HL-60 (cell line): ENCODE results near the gene WWOX.

Experiments
- DNase-seq, 2 experiments: peaks; one replicate each; pipeline ENCODE4 v3.0.0-alpha.2; 2010 to 2020; ENCODE audit warnings: low read depth in 1 of 2, low spot score in 1 of 2
- H3K27ac ChIP-seq: fragments of 250-450 bp; sonication (Bioruptor Pico); replicated peaks from 2 replicates; pipeline ENCODE4 v1.5.1; 2020; ENCODE audit warnings: mild to moderate bottlenecking, moderate library complexity
- H3K27me3 ChIP-seq: fragments of 250-450 bp; sonication (Bioruptor Pico); 2 replicates; pipeline ENCODE4 v1.5.1; 2021; ENCODE audit warnings: mild to moderate bottlenecking, moderate library complexity; ENCODE audit not compliant: insufficient read depth, poor library complexity, severe bottlenecking
- H3K4me3 ChIP-seq: replicated peaks from 2 replicates; pipeline ENCODE4 v1.5.1; 2011; ENCODE audit warnings: mild to moderate bottlenecking, control low read depth, low read length; ENCODE audit not compliant: insufficient read depth
- GABPA ChIP-seq: IDR thresholded peaks from 2 replicates; pipeline ENCODE4 v1.6.1; 2012; ENCODE audit warnings: low read depth
- POLR2AphosphoS5 ChIP-seq: IDR thresholded peaks from 2 replicates; pipeline ENCODE4 v1.6.1; 2012; ENCODE audit warnings: low read depth
- SPI1 ChIP-seq: IDR thresholded peaks from 2 replicates; pipeline ENCODE4 v1.6.1; 2012; ENCODE audit warnings: low read depth, mild to moderate bottlenecking, borderline replicate concordance
- TF ChIP-seq, protein P1 (sequence below): IDR thresholded peaks from one replicate; pipeline ENCODE4 v1.5.1; 2011; ENCODE audit warnings: low read length, control low read depth, inconsistent platforms; ENCODE audit not compliant: insufficient read depth
- TF ChIP-seq, protein P2 (sequence below): IDR thresholded peaks from 2 replicates; pipeline ENCODE4 v1.6.1; 2012; ENCODE audit warnings: low read depth; ENCODE audit not compliant: insufficient replicate concordance

WWOX gene

DNA sequence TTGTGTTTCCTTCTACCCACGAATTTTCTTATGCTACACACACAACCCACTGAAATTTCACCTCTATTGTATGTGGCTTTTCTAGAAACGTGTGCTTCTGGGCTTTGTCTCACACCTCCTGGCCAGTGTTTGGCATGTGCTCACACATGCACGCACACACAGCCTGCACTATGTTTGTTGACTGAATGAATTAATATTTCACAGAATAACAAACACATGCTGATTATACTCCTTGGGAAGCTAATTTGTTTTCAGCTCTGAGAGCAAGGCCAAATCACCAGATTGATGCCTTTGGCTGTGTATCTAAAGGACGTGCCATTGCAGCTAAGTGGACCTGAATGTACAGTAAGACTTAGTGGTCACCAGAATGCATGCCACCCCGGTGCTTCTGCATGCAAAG lies 210.7 kb downstream of the WWOX start:
- Histone ChIP-seq H3K4me3 (no peak overlapping the region), H3K27ac (no peak overlapping the region), H3K27me3 (no peaks in the 10 kb centered on the region)
- TF ChIP-seq POLR2AphosphoS5 (no peak), SPI1 (no peak), GABPA (no peak)
- TF ChIP-seq, protein P1, sequence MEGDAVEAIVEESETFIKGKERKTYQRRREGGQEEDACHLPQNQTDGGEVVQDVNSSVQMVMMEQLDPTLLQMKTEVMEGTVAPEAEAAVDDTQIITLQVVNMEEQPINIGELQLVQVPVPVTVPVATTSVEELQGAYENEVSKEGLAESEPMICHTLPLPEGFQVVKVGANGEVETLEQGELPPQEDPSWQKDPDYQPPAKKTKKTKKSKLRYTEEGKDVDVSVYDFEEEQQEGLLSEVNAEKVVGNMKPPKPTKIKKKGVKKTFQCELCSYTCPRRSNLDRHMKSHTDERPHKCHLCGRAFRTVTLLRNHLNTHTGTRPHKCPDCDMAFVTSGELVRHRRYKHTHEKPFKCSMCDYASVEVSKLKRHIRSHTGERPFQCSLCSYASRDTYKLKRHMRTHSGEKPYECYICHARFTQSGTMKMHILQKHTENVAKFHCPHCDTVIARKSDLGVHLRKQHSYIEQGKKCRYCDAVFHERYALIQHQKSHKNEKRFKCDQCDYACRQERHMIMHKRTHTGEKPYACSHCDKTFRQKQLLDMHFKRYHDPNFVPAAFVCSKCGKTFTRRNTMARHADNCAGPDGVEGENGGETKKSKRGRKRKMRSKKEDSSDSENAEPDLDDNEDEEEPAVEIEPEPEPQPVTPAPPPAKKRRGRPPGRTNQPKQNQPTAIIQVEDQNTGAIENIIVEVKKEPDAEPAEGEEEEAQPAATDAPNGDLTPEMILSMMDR: no peak
- TF ChIP-seq, protein P2, sequence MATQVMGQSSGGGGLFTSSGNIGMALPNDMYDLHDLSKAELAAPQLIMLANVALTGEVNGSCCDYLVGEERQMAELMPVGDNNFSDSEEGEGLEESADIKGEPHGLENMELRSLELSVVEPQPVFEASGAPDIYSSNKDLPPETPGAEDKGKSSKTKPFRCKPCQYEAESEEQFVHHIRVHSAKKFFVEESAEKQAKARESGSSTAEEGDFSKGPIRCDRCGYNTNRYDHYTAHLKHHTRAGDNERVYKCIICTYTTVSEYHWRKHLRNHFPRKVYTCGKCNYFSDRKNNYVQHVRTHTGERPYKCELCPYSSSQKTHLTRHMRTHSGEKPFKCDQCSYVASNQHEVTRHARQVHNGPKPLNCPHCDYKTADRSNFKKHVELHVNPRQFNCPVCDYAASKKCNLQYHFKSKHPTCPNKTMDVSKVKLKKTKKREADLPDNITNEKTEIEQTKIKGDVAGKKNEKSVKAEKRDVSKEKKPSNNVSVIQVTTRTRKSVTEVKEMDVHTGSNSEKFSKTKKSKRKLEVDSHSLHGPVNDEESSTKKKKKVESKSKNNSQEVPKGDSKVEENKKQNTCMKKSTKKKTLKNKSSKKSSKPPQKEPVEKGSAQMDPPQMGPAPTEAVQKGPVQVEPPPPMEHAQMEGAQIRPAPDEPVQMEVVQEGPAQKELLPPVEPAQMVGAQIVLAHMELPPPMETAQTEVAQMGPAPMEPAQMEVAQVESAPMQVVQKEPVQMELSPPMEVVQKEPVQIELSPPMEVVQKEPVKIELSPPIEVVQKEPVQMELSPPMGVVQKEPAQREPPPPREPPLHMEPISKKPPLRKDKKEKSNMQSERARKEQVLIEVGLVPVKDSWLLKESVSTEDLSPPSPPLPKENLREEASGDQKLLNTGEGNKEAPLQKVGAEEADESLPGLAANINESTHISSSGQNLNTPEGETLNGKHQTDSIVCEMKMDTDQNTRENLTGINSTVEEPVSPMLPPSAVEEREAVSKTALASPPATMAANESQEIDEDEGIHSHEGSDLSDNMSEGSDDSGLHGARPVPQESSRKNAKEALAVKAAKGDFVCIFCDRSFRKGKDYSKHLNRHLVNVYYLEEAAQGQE: no peak
- DNase-seq: no peak

DNA sequence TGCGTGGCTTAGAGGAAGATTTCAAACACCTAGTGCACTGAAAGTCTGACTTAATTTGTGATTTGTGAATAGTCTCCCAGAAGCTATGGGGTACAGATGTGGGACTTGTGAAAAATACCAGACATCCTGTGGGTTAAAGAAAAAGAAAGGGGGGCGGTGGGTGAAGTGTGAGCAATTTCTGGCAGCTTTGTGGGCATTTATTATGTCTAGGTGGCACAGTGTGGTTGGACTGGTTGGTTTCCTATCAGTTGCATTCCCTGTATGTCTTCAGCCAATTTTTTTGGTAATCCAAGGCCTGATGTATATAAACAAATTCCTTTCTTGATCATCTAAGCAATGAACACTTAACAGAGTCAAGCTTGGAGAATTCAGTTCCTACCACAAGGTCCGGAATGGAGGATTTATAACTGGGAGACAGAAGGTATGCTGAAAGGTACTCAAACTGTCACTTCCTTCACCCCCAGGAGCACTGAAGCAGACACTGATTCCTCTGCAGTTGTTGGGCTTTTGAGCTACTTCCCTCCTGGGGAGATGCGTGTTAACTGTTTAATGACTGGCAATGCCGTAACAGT lies 211.6 kb downstream of the WWOX start:
- H3K27ac ChIP-seq: no peak overlapping the region
- TF ChIP-seq SPI1 (no peak), GABPA (no peak), POLR2AphosphoS5 (no peak)
- TF ChIP-seq, protein P2: no peak
- TF ChIP-seq, protein P1: no peak
- no peak overlapping the region for H3K4me3 ChIP-seq
- H3K27me3 ChIP-seq: no peaks in the 10 kb centered on the region
- no peak for DNase-seq

DNA sequence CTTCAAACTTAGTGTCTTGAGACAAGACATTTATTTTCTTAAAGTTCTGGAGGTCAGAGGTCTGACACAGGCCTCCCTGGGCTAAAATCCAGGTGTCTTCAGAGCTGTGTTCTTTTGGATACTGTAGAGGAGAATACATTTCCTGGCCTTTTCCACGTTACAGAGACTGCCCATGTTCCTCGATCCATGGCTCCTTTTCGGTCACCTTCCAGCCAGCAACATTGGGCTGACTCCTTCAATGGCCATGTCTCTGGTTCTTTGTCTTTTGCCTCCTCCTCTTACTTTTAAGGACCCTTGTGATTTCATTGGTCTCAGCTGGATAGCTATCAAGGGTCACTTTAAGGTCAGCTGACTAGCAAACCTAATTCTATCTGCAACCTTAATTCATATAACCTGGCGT lies 212.4 kb downstream of the WWOX start:
- Histone ChIP-seq H3K27ac (no peak overlapping the region), H3K4me3 (no peak overlapping the region), H3K27me3 (no peaks in the 10 kb centered on the region)
- TF ChIP-seq, protein P1: no peak
- TF ChIP-seq POLR2AphosphoS5 (no peak), SPI1 (no peak), GABPA (no peak)
- TF ChIP-seq, protein P2: no peak
- DNase-seq: no peak
